IPS-NIHi11 (cell line): ENCODE measurements around the gene IMPDH1.

Experiments used
- DNase-seq: peaks from one replicate; pipeline ENCODE4 v3.0.0; 2012; ENCODE audit warnings: mixed read lengths, low spot score

The IMPDH1 gene

GRCh38 chr7:128360359-128360678 lies 49.5 kb downstream of the IMPDH1 start:
- no peak for DNase-seq

- no peak for DNase-seq
Observed at GRCh38 chr7:128359939-128360338, 49.8 kb downstream of the IMPDH1 start.

GRCh38 chr7:128359336-128359735 lies 50.4 kb downstream of the IMPDH1 start:
- DNase-seq: no peak

- DNase-seq: no peak
Observed at GRCh38 chr7:128358233-128358632, 51.5 kb downstream of the IMPDH1 start.

GRCh38 chr7:128357217-128357613 lies 52.6 kb downstream of the IMPDH1 start:
- DNase-seq: no peak

GRCh38 chr7:128356546-128357216 lies 53.1 kb downstream of the IMPDH1 start:
- DNase-seq: no peak

GRCh38 chr7:128353610-128354009 lies 56.2 kb downstream of the IMPDH1 start:
- no peak for DNase-seq

GRCh38 chr7:128353189-128353588 lies 56.6 kb downstream of the IMPDH1 start:
- no peak for DNase-seq

- no peak for DNase-seq
Observed at GRCh38 chr7:128352636-128353035, 57.1 kb downstream of the IMPDH1 start.

- peak; percentile 91 for DNase-seq
Observed at GRCh38 chr7:128352153-128352537, 57.6 kb downstream of the IMPDH1 start.

- DNase-seq: peak; percentile 60
Observed at GRCh38 chr7:128351296-128352152, 58.3 kb downstream of the IMPDH1 start.

GRCh38 chr7:128350708-128351295 lies 59.0 kb downstream of the IMPDH1 start:
- no peak for DNase-seq

- no peak for DNase-seq
Observed at GRCh38 chr7:128349466-128349825, 60.3 kb downstream of the IMPDH1 start.

- peak; percentile 39 for DNase-seq
Observed at GRCh38 chr7:128347647-128348097, 62.1 kb downstream of the IMPDH1 start.

GRCh38 chr7:128344431-128344774 lies 65.4 kb downstream of the IMPDH1 start:
- DNase-seq: no peak

- DNase-seq: peak; percentile 91
Observed at GRCh38 chr7:128343554-128344430, 66.0 kb downstream of the IMPDH1 start, which contains the start of gene RBM28. RBM28 (minus strand) TSS chr7:128343908; CDS start chr7:128343793, 115 bp downstream.
